ENCODE results near the gene TAX1BP1.

Gene TAX1BP1

GRCh38 chr7:27871086-27871485 lies 131.1 kb downstream of the TAX1BP1 start:
- Histone ChIP-seq H3K27ac (peak overlapping the region in 6 of 11 experiments; percentile 9 to 89 (median 66); a peak in 6 of 22 replicates), H3K27me3 (no peaks in the 10 kb centered on the region), H3K4me3 (no peak overlapping the region), H3K4me1 (peaks cover 54 to 100% (median 92%) of the 10 kb centered on the region in 10 experiments), H3K9me3 (replicated peaks in 1 of 11) (peaks cover 0 to 32% (median 16%) of the 10 kb centered on the region in 11 experiments; a peak in 13 of 22 replicates), H3K4me2 (peak overlapping the region in 8 of 11 experiments; percentile 1 to 85 (median 76); a peak in 12 of 22 replicates), H3K9ac (no peak overlapping the region), H4K20me1 (no peaks in the 10 kb centered on the region), H3K36me3 (peaks cover 0 to 34% (median 0%) of the 10 kb centered on the region in 11 experiments; a peak in 9 of 22 replicates)
- no peak for TF ChIP-seq Cebpa-rat (IDR thresholded peaks at IDR 0.05)

GRCh38 chr7:27871866-27872265 lies 131.9 kb downstream of the TAX1BP1 start:
- Histone ChIP-seq H3K36me3 (peaks cover 0 to 30% (median 0%) of the 10 kb centered on the region in 11 experiments; a peak in 8 of 22 replicates), H3K27ac (peak overlapping the region in 3 of 11 experiments; percentile 60 to 87 (median 62); a peak in 6 of 22 replicates), H3K27me3 (no peaks in the 10 kb centered on the region), H3K4me1 (peaks cover 54 to 100% (median 91%) of the 10 kb centered on the region in 10 experiments), H3K4me2 (peak overlapping the region in 8 of 11 experiments; percentile 68 to 85 (median 78); a peak in 16 of 22 replicates), H3K9ac (no peak overlapping the region), H3K4me3 (no peak overlapping the region), H4K20me1 (no peaks in the 10 kb centered on the region), H3K9me3 (replicated peaks in 1 of 11) (peaks cover 0 to 34% (median 16%) of the 10 kb centered on the region in 11 experiments; a peak in 13 of 22 replicates)
- TF ChIP-seq Cebpa-rat (IDR thresholded peaks at IDR 0.05): no peak

- peak overlapping the region; percentile 36 to 85 (median 75) for H3K4me2 ChIP-seq
- H3K9me3 ChIP-seq (replicated peaks in 1 of 11): peaks cover 0 to 37% (median 16%) of the 10 kb centered on the region in 11 experiments; a peak in 13 of 22 replicates
- H3K36me3 ChIP-seq: peaks cover 0 to 31% (median 0%) of the 10 kb centered on the region in 11 experiments; a peak in 7 of 22 replicates
Observed at GRCh38 chr7:27872356-27873275, 132.7 kb downstream of the TAX1BP1 start.

GRCh38 chr7:27873981-27874957 lies 134.3 kb downstream of the TAX1BP1 start:
- H3K27me3 ChIP-seq: no peaks in the 10 kb centered on the region
- no peaks in the 10 kb centered on the region for H4K20me1 ChIP-seq
- peak overlapping the region in 8 of 11 experiments; percentile 0 to 87 (median 56); a peak in 13 of 22 replicates for H3K27ac ChIP-seq
- H3K36me3 ChIP-seq: peaks cover 0 to 35% (median 0%) of the 10 kb centered on the region in 11 experiments; a peak in 7 of 22 replicates
- peaks cover 34 to 87% (median 78%) of the 10 kb centered on the region in 10 experiments for H3K4me1 ChIP-seq
- no peak overlapping the region; a peak in 1 of 22 replicates for H3K9ac ChIP-seq
- no peak for TF ChIP-seq Cebpa-rat (IDR thresholded peaks at IDR 0.05)
- H3K9me3 ChIP-seq (replicated peaks in 1 of 11): peaks cover 0 to 42% (median 16%) of the 10 kb centered on the region in 11 experiments; a peak in 13 of 22 replicates
- peak overlapping the region; percentile 36 to 85 (median 75) for H3K4me2 ChIP-seq
- no peak overlapping the region for H3K4me3 ChIP-seq

More at GRCh38 chr7:27872356-27873275, 132.7 kb downstream of the TAX1BP1 start:
- peaks cover 51 to 100% (median 91%) of the 10 kb centered on the region in 10 experiments for H3K4me1 ChIP-seq
- peak overlapping the region in 3 of 10 experiments; percentile 6 to 20 (median 10); a peak in 3 of 20 replicates for H3K4me3 ChIP-seq
- peak overlapping the region in 8 of 11 experiments; percentile 17 to 87 (median 56); a peak in 13 of 22 replicates for H3K27ac ChIP-seq
- no peaks in the 10 kb centered on the region for H4K20me1 ChIP-seq
- peak overlapping the region in 3 of 11 experiments; percentile 14 to 53 (median 36); a peak in 5 of 22 replicates for H3K9ac ChIP-seq
- no peak for TF ChIP-seq Cebpa-rat (IDR thresholded peaks at IDR 0.05)
- H3K27me3 ChIP-seq: no peaks in the 10 kb centered on the region

- no peak for TF ChIP-seq Cebpa-rat (IDR thresholded peaks at IDR 0.05)
- no peak overlapping the region for H3K4me3 ChIP-seq
- peaks cover 30 to 79% (median 72%) of the 10 kb centered on the region in 10 experiments for H3K4me1 ChIP-seq
- no peak overlapping the region; a peak in 1 of 22 replicates for H3K27ac ChIP-seq
- no peak overlapping the region for H3K9ac ChIP-seq
- no peaks in the 10 kb centered on the region for H4K20me1 ChIP-seq
- peaks cover 0 to 42% (median 16%) of the 10 kb centered on the region in 11 experiments; a peak in 13 of 22 replicates for H3K9me3 ChIP-seq (replicated peaks in 1 of 11)
- peak overlapping the region in 9 of 11 experiments; percentile 1 to 85 (median 75); a peak in 12 of 22 replicates for H3K4me2 ChIP-seq
- no peaks in the 10 kb centered on the region for H3K27me3 ChIP-seq
- peaks cover 0 to 33% (median 0%) of the 10 kb centered on the region in 11 experiments; a peak in 7 of 22 replicates for H3K36me3 ChIP-seq
Observed at GRCh38 chr7:27875061-27875460, 135.1 kb downstream of the TAX1BP1 start.

- H3K27ac ChIP-seq: no peak overlapping the region
- H3K4me3 ChIP-seq: no peak overlapping the region
- H3K4me2 ChIP-seq: peak overlapping the region in 4 of 11 experiments; percentile 14 to 66 (median 62); a peak in 3 of 22 replicates
- H3K27me3 ChIP-seq: no peaks in the 10 kb centered on the region
- H3K4me1 ChIP-seq: peaks cover 30 to 71% (median 64%) of the 10 kb centered on the region in 10 experiments
- no peaks in the 10 kb centered on the region for H4K20me1 ChIP-seq
- TF ChIP-seq Cebpa-rat (IDR thresholded peaks at IDR 0.05): no peak
- peaks cover 0 to 42% (median 16%) of the 10 kb centered on the region in 11 experiments; a peak in 13 of 22 replicates for H3K9me3 ChIP-seq (replicated peaks in 1 of 11)
- no peak overlapping the region for H3K9ac ChIP-seq
- H3K36me3 ChIP-seq: peaks cover 0 to 33% (median 0%) of the 10 kb centered on the region in 11 experiments; a peak in 7 of 22 replicates
Observed at GRCh38 chr7:27875832-27876231, 135.9 kb downstream of the TAX1BP1 start.

GRCh38 chr7:27876756-27877155 lies 136.8 kb downstream of the TAX1BP1 start:
- peaks cover 30 to 62% (median 56%) of the 10 kb centered on the region in 10 experiments for H3K4me1 ChIP-seq
- no peak for TF ChIP-seq Cebpa-rat (IDR thresholded peaks at IDR 0.05)
- H3K4me3 ChIP-seq: no peak overlapping the region
- no peak overlapping the region for H3K9ac ChIP-seq
- peaks cover 0 to 34% (median 12%) of the 10 kb centered on the region in 11 experiments; a peak in 13 of 22 replicates for H3K9me3 ChIP-seq (replicated peaks in 1 of 11)
- peak overlapping the region in 8 of 11 experiments; percentile 17 to 66 (median 46); a peak in 13 of 22 replicates for H3K4me2 ChIP-seq
- peaks cover 0 to 33% (median 0%) of the 10 kb centered on the region in 11 experiments; a peak in 6 of 22 replicates for H3K36me3 ChIP-seq
- no peak overlapping the region for H3K27ac ChIP-seq
- H3K27me3 ChIP-seq: no peaks in the 10 kb centered on the region
- H4K20me1 ChIP-seq: no peaks in the 10 kb centered on the region
